Neural cell (in vitro differentiated cells): ENCODE data around the gene DENND1A. TPM values are rescaled to one million over a fixed set of nuclear protein-coding genes. Genes with fewer than 3 reads are reported as not detected.

Experiments used
- H2AFZ ChIP-seq: fragments of 200-600, 300-800 bp; sonication (generic), shearing (Covaris generic); 2 replicates; pipeline ENCODE4 v1.6.0; 2014; ENCODE audit warnings: low read depth, mild to moderate bottlenecking, antibody characterized with exemption, low read length, moderate library complexity
- H3F3A ChIP-seq: fragments of 200-600 bp; shearing (Covaris generic); 2 replicates; pipeline ENCODE4 v1.6.1; 2016; ENCODE audit warnings: mild to moderate bottlenecking, moderate library complexity, mixed read lengths, antibody characterized with exemption, low read length; ENCODE audit not compliant: insufficient read depth, poor library complexity, severe bottlenecking
- H3K27ac ChIP-seq: fragments of 200-600, 300-800 bp; sonication (generic), shearing (Covaris generic); 2 replicates; pipeline ENCODE4 v1.5.1; 2014; ENCODE audit warnings: mild to moderate bottlenecking, low read length, moderate library complexity
- H3K27me3 ChIP-seq: fragments of 300-800, 200-600 bp; sonication (generic), shearing (Covaris generic); 2 replicates; pipeline ENCODE4 v1.6.0; 2014; ENCODE audit warnings: mild to moderate bottlenecking, low read depth, low read length, moderate library complexity; ENCODE audit not compliant: insufficient read depth
- H3K36me3 ChIP-seq: fragments of 300-800, 200-600 bp; sonication (generic), shearing (Covaris generic); 2 replicates; pipeline ENCODE4 v1.5.1; 2014; ENCODE audit warnings: mild to moderate bottlenecking, antibody characterized with exemption, low read length, moderate library complexity; ENCODE audit not compliant: insufficient read depth
- H3K4me2 ChIP-seq: fragments of 300-800, 200-600 bp; sonication (generic), shearing (Covaris generic); 2 replicates; pipeline ENCODE4 v1.6.0; 2014; ENCODE audit warnings: mild to moderate bottlenecking, low read length
- H3K4me3 ChIP-seq: fragments of 300-800, 200-600 bp; sonication (generic), shearing (Covaris generic); 2 replicates; pipeline ENCODE4 v1.5.1; 2014; ENCODE audit warnings: mild to moderate bottlenecking, low read length, moderate library complexity
- H3K79me2 ChIP-seq: fragments of 200-600 bp; shearing (Covaris generic); replicated peaks from 2 replicates; pipeline ENCODE4 v1.6.0; 2014; ENCODE audit warnings: mild to moderate bottlenecking, low read length, moderate library complexity; ENCODE audit not compliant: insufficient read depth
- H3K9ac ChIP-seq: fragments of 300-800, 200-600 bp; sonication (generic), shearing (Covaris generic); 2 replicates; pipeline ENCODE4 v1.6.1; 2016; ENCODE audit warnings: mild to moderate bottlenecking, low read length, mixed read lengths
- H3K9me2 ChIP-seq: fragments of 200-600 bp; shearing (Covaris generic); 2 replicates; pipeline ENCODE4 v1.6.1; 2016; ENCODE audit warnings: mild to moderate bottlenecking, low read length, mixed read lengths; ENCODE audit not compliant: insufficient read depth
- H3K9me3 ChIP-seq: fragments of 200-600, 300-800 bp; sonication (generic), shearing (Covaris generic); 2 replicates; pipeline ENCODE4 v1.6.1; 2016; ENCODE audit warnings: mild to moderate bottlenecking, mixed run types, low read length, moderate library complexity, mixed read lengths
- H4K20me1 ChIP-seq: fragments of 200-600 bp; shearing (Covaris generic); 2 replicates; pipeline ENCODE4 v1.6.1; 2016; ENCODE audit warnings: mild to moderate bottlenecking, mixed run types; ENCODE audit not compliant: insufficient read depth
- EP300 ChIP-seq: fragments of 450-650 bp; conservative IDR thresholded peaks from 2 replicates; pipeline ENCODE4 v1.6.1; 2014; ENCODE audit warnings: antibody characterized with exemption, mild to moderate bottlenecking, moderate library complexity; ENCODE audit not compliant: poor library complexity, severe bottlenecking
- EZH2 ChIP-seq: fragments of 200-600, 300-800 bp; shearing (Covaris generic), sonication (generic); IDR thresholded peaks from 2 replicates; pipeline ENCODE4 v1.6.1; 2014; ENCODE audit warnings: antibody characterized with exemption, low read length, borderline replicate concordance, mild to moderate bottlenecking; ENCODE audit not compliant: insufficient read depth, poor library complexity, severe bottlenecking
- MXI1 ChIP-seq: fragments of 450-650 bp; conservative IDR thresholded peaks from 2 replicates; pipeline ENCODE4 v1.6.1; 2014; ENCODE audit warnings: antibody characterized with exemption, mild to moderate bottlenecking; ENCODE audit not compliant: poor library complexity, severe bottlenecking
- POLR2AphosphoS5 ChIP-seq: IDR thresholded peaks from 2 replicates; pipeline ENCODE4 v1.6.1; 2012
- RAD21 ChIP-seq: fragments of 450-650 bp; conservative IDR thresholded peaks from 2 replicates; pipeline ENCODE4 v1.6.1; 2014; ENCODE audit warnings: antibody characterized with exemption, mild to moderate bottlenecking, moderate library complexity
- SMC3 ChIP-seq: fragments of 450-650 bp; conservative IDR thresholded peaks from 2 replicates; pipeline ENCODE4 v1.6.1; 2014; ENCODE audit warnings: antibody characterized with exemption, mild to moderate bottlenecking, moderate library complexity; ENCODE audit not compliant: poor library complexity
- TAF1 ChIP-seq: IDR thresholded peaks from 2 replicates; pipeline ENCODE4 v1.6.1; 2012; ENCODE audit warnings: low read depth
- polyA plus RNA-seq: library from polyadenylated mRNA; depleted of rRNA; stranded (reverse); fragments of >200 nt; gene quantifications from 2 replicates; pipeline ENCODE4 v1.2.3, GENCODE V29; 2014
- TF ChIP-seq, protein P1 (sequence below): fragments of 450-650 bp; IDR thresholded peaks from 2 replicates; pipeline ENCODE4 v1.5.1; 2014; ENCODE audit warnings: antibody characterized with exemption, mild to moderate bottlenecking, moderate library complexity; ENCODE audit not compliant: poor library complexity, severe bottlenecking
- TF ChIP-seq, protein P2 (sequence below): IDR thresholded peaks from 2 replicates; pipeline ENCODE4 v1.6.1; 2012; ENCODE audit warnings: borderline replicate concordance

Gene DENND1A
- polyA plus RNA-seq, 1 donor from 2014 or later: 2.3 TPM

GRCh38 chr9:123368536-123369153 is 561.3 kb downstream of the DENND1A start:
- TF ChIP-seq EZH2 (no peak), MXI1 (no peak), TAF1 (no peak), EP300 (no peak), RAD21 (no peak), SMC3 (no peak), POLR2AphosphoS5 (no peak)
- TF ChIP-seq, protein P1, sequence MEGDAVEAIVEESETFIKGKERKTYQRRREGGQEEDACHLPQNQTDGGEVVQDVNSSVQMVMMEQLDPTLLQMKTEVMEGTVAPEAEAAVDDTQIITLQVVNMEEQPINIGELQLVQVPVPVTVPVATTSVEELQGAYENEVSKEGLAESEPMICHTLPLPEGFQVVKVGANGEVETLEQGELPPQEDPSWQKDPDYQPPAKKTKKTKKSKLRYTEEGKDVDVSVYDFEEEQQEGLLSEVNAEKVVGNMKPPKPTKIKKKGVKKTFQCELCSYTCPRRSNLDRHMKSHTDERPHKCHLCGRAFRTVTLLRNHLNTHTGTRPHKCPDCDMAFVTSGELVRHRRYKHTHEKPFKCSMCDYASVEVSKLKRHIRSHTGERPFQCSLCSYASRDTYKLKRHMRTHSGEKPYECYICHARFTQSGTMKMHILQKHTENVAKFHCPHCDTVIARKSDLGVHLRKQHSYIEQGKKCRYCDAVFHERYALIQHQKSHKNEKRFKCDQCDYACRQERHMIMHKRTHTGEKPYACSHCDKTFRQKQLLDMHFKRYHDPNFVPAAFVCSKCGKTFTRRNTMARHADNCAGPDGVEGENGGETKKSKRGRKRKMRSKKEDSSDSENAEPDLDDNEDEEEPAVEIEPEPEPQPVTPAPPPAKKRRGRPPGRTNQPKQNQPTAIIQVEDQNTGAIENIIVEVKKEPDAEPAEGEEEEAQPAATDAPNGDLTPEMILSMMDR: no peak
- TF ChIP-seq, protein P2, sequence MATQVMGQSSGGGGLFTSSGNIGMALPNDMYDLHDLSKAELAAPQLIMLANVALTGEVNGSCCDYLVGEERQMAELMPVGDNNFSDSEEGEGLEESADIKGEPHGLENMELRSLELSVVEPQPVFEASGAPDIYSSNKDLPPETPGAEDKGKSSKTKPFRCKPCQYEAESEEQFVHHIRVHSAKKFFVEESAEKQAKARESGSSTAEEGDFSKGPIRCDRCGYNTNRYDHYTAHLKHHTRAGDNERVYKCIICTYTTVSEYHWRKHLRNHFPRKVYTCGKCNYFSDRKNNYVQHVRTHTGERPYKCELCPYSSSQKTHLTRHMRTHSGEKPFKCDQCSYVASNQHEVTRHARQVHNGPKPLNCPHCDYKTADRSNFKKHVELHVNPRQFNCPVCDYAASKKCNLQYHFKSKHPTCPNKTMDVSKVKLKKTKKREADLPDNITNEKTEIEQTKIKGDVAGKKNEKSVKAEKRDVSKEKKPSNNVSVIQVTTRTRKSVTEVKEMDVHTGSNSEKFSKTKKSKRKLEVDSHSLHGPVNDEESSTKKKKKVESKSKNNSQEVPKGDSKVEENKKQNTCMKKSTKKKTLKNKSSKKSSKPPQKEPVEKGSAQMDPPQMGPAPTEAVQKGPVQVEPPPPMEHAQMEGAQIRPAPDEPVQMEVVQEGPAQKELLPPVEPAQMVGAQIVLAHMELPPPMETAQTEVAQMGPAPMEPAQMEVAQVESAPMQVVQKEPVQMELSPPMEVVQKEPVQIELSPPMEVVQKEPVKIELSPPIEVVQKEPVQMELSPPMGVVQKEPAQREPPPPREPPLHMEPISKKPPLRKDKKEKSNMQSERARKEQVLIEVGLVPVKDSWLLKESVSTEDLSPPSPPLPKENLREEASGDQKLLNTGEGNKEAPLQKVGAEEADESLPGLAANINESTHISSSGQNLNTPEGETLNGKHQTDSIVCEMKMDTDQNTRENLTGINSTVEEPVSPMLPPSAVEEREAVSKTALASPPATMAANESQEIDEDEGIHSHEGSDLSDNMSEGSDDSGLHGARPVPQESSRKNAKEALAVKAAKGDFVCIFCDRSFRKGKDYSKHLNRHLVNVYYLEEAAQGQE: no peak
- Histone ChIP-seq H3K4me3 (no peak overlapping the region), H3K79me2 (peaks cover 4% of the 10 kb centered on the region), H3F3A (no peaks in the 10 kb centered on the region), H3K9ac (no peak overlapping the region), H3K27me3 (no peaks in the 10 kb centered on the region), H3K4me2 (no peak overlapping the region), H2AFZ (no peak overlapping the region), H3K9me3 (no peaks in the 10 kb centered on the region), H3K27ac (no peak overlapping the region), H3K36me3 (no peaks in the 10 kb centered on the region), H4K20me1 (no peaks in the 10 kb centered on the region), H3K9me2 (no peaks in the 10 kb centered on the region)

- Histone ChIP-seq H2AFZ (no peak overlapping the region), H3K36me3 (no peaks in the 10 kb centered on the region), H3K27me3 (no peaks in the 10 kb centered on the region), H3K9me3 (no peaks in the 10 kb centered on the region), H3F3A (no peaks in the 10 kb centered on the region), H3K9me2 (no peaks in the 10 kb centered on the region), H4K20me1 (no peaks in the 10 kb centered on the region), H3K9ac (no peak overlapping the region), H3K27ac (no peak overlapping the region), H3K4me3 (no peak overlapping the region), H3K79me2 (peaks cover 4% of the 10 kb centered on the region), H3K4me2 (no peak overlapping the region)
- TF ChIP-seq EP300 (no peak), POLR2AphosphoS5 (no peak), RAD21 (no peak), TAF1 (no peak), SMC3 (no peak), MXI1 (no peak), EZH2 (no peak)
- TF ChIP-seq, protein P1: no peak
- TF ChIP-seq, protein P2: no peak
Measured at GRCh38 chr9:123368023-123368422, 561.9 kb downstream of the DENND1A start.
